Stimulated activated CD4-positive, alpha-beta T cell treated with anti-CD3 and anti-CD28 coated beads, Interleukin-2, amount 100 ng/mL, for 24 hours (primary cell): Measurements from ENCODE around the gene TYW1.
"Not testable (repeated sequence)": the region's sequence is repeated elsewhere in the genome, so short reads cannot be mapped to it uniquely, and the experiment has no call there.

ENCODE experiments used
- DNase-seq, 2 donors: peaks; one replicate each; pipeline ENCODE4 v3.0.0-alpha.2; 2020

TYW1 gene

GRCh38 chr7:66996444-66997191 lies at the start of gene TYW1:
TSS of gene TYW1 (plus strand) at chr7:66996833. CDS start at chr7:66996979, 146 bp downstream.
- DNase-seq, result peak; percentile 98 to 99

GRCh38 chr7:66948480-66949109 lies 48.0 kb upstream of the TYW1 start:
- no peak for DNase-seq

GRCh38 chr7:66950311-66950710 lies 46.3 kb upstream of the TYW1 start:
- no peak for DNase-seq

- DNase-seq, result no peak
These were observed 45.9 kb upstream of the TYW1 start for GRCh38 chr7:66950763-66951162.

GRCh38 chr7:66952343-66953043 lies 44.1 kb upstream of the TYW1 start:
- no peak for DNase-seq

GRCh38 chr7:66953044-66953427 lies 43.6 kb upstream of the TYW1 start:
- DNase-seq, result no peak

- no peak for DNase-seq
These were observed 38.9 kb upstream of the TYW1 start for GRCh38 chr7:66957595-66958290.

- no peak for DNase-seq
These were observed 37.9 kb upstream of the TYW1 start for GRCh38 chr7:66958538-66959350.

- DNase-seq, result no peak
These were observed 36.4 kb upstream of the TYW1 start for GRCh38 chr7:66960192-66960591.

- DNase-seq, result no peak
These were observed 35.5 kb upstream of the TYW1 start for GRCh38 chr7:66961096-66961495.

- no peak for DNase-seq
These were observed 32.2 kb upstream of the TYW1 start for GRCh38 chr7:66964411-66964810.

- no peak for DNase-seq
These were observed 29.6 kb upstream of the TYW1 start for GRCh38 chr7:66967029-66967428.

- not testable (repeated sequence) for DNase-seq
These were observed 27.6 kb upstream of the TYW1 start for GRCh38 chr7:66969001-66969400.

- no peak for DNase-seq
These were observed 26.3 kb upstream of the TYW1 start for GRCh38 chr7:66970310-66970709.

GRCh38 chr7:66974986-66975590 lies 21.5 kb upstream of the TYW1 start:
- no peak for DNase-seq

GRCh38 chr7:66978312-66978711 lies 18.3 kb upstream of the TYW1 start:
- DNase-seq, result not testable (repeated sequence)

GRCh38 chr7:66979013-66979412 lies 17.6 kb upstream of the TYW1 start:
- DNase-seq, result not testable (repeated sequence)

GRCh38 chr7:66980336-66980735 lies 16.3 kb upstream of the TYW1 start:
- not testable (repeated sequence) for DNase-seq

GRCh38 chr7:66989552-66989951 lies 7.1 kb upstream of the TYW1 start:
- DNase-seq, result not testable (repeated sequence)

GRCh38 chr7:66994051-66994450 lies 2.6 kb upstream of the TYW1 start:
- DNase-seq, result not testable (repeated sequence)

GRCh38 chr7:66994691-66995049 lies 2.0 kb upstream of the TYW1 start:
- peak; percentile 38 to 50 for DNase-seq
